ENCODE results near the gene ALG12.

ALG12 gene

DNA sequence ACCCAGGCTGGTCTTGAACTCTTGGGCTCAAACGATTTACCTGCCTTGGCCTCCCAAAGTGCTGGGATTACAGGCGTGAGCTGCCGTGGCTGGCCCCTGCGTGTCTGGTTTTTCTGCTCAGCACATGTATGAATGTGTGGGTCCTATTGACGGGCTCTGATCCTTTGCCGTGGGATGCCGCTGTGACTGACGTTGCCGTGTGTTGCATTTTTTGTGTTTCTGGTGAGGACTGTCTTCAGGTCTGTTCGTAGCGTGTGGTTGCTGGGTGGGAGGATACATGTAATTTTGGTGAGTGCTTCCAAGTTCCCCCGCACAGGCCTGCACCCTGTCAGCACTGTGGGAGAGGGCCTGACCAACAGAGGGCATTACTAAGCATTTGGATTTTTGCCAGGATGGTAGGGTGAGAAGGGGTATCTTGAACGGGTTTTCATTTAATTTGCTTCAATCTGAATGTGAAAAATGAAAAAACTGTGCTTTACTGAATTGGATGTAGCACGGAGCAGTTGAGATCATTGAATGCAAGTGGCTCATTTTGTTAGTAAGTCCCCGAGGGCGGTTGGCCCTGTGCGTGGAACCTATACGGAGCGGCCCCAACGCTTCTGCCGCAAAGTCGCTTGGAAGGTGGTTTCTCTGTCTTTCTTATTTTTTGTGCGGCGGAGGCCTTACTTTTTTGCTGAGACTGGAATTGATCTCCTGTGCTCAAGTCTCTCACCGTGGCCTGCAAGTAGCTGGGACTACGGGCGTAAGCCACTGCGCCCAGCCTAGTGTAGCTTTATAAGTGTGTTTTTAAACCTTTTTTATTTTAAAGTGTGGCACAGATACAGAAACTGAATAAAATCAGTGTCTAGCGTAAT lies 56.4 kb downstream of the ALG12 start:
- H2AFZ ChIP-seq (ENCODE audit: low read depth) = no peak overlapping the region
- peaks cover 69% of the 10 kb centered on the region for H3K79me2 ChIP-seq (ENCODE audit: insufficient read depth, low read depth)
- H3K27ac ChIP-seq = no peak overlapping the region
- TF ChIP-seq, protein P1, sequence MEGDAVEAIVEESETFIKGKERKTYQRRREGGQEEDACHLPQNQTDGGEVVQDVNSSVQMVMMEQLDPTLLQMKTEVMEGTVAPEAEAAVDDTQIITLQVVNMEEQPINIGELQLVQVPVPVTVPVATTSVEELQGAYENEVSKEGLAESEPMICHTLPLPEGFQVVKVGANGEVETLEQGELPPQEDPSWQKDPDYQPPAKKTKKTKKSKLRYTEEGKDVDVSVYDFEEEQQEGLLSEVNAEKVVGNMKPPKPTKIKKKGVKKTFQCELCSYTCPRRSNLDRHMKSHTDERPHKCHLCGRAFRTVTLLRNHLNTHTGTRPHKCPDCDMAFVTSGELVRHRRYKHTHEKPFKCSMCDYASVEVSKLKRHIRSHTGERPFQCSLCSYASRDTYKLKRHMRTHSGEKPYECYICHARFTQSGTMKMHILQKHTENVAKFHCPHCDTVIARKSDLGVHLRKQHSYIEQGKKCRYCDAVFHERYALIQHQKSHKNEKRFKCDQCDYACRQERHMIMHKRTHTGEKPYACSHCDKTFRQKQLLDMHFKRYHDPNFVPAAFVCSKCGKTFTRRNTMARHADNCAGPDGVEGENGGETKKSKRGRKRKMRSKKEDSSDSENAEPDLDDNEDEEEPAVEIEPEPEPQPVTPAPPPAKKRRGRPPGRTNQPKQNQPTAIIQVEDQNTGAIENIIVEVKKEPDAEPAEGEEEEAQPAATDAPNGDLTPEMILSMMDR (conservative IDR thresholded peaks at IDR 0.05; ENCODE audit: low read depth, low read length) = no peak
- H4K20me1 ChIP-seq (ENCODE audit: insufficient read depth) = no peaks in the 10 kb centered on the region
- no peak overlapping the region for H3K9ac ChIP-seq
- peaks cover 6% of the 10 kb centered on the region for H3K4me1 ChIP-seq (ENCODE audit: low read depth, poor library complexity, severe bottlenecking)
- no peak overlapping the region for H3K4me2 ChIP-seq
- H3K4me3 ChIP-seq (IDR thresholded peaks at IDR 0.05; ENCODE audit: insufficient read depth, low read depth, low read length) = no peak overlapping the region
- no peaks in the 10 kb centered on the region for H3K27me3 ChIP-seq (ENCODE audit: insufficient read depth, low read depth)
- H3K36me3 ChIP-seq (ENCODE audit: insufficient read depth) = no peaks in the 10 kb centered on the region

DNA sequence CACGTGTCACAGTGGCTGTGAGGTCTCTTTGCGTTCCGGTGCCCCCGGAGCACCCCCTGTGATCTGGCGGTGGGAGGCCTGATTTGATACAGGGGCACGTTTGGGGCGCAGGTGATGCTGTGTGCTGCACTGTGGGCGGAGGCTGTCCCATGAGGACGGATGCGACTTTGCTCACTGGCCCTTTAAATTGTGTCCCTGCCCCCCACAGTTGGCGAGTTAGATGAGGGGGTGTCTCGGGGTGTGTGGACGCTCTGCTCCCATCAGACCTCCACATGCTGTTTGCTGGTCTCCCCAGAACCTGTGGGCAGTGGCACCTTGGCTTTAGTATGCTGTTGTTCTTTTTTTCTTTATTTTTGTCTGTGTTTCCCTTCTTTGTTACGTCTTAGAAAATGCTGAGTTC lies 59.4 kb downstream of the ALG12 start:
- TF ChIP-seq, protein P1 (conservative IDR thresholded peaks at IDR 0.05; ENCODE audit: low read depth, low read length) = no peak
- Histone ChIP-seq H3K27me3 (ENCODE audit: insufficient read depth, low read depth) (no peaks in the 10 kb centered on the region), H4K20me1 (ENCODE audit: insufficient read depth) (no peaks in the 10 kb centered on the region), H3K36me3 (ENCODE audit: insufficient read depth) (no peaks in the 10 kb centered on the region), H3K79me2 (ENCODE audit: insufficient read depth, low read depth) (peaks cover 67% of the 10 kb centered on the region), H2AFZ (ENCODE audit: low read depth) (no peak overlapping the region), H3K4me2 (no peak overlapping the region), H3K4me3 (IDR thresholded peaks at IDR 0.05; ENCODE audit: insufficient read depth, low read depth, low read length) (no peak overlapping the region), H3K27ac (no peak overlapping the region), H3K4me1 (ENCODE audit: low read depth, poor library complexity, severe bottlenecking) (peaks cover 13% of the 10 kb centered on the region), H3K9ac (no peak overlapping the region)

DNA sequence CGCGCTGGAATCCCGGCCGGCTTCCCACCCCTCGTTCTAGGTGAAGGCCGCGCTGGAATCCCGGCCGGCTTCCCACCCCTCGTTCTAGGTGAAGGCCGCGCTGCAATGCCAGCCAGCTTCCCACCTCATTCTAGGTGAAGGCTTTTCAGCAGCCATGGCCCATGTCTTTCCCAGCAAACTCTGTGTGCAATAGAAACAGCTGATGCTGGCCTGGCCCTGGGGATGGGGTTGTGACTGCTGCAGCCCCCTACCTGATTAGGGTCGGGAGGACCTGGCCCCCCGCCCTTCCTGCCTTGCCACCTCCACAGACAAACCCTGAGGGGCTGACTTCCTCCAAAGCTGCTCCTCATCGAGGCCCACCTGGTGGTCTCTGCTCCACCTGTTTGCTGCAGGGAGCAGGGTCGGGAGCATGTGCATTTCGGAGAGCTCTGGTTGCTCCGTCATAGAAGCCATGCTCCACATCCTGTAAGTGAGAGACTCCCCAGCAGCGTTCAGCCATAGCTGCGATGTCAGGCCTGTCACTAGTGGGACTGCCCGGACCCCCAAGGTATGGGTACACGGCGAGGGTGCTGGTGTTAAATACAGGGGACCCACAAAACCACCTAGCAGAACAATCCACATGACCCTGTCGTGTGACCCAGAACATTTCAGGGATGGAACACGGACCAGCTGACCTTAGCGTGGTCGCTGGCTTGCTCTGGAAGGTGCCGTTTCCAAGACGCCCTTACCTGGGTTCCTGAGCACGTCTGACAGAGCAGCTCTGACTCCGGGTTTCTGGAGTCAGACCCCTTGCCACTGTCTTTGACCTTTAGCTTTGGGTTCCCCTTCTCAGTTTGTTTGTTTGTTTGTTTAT lies 61.2 kb downstream of the ALG12 start:
- peaks cover 13% of the 10 kb centered on the region for H3K4me1 ChIP-seq (ENCODE audit: low read depth, poor library complexity, severe bottlenecking)
- H3K79me2 ChIP-seq (ENCODE audit: insufficient read depth, low read depth) = peaks cover 50% of the 10 kb centered on the region
- no peak overlapping the region for H3K9ac ChIP-seq
- no peak overlapping the region for H3K4me2 ChIP-seq
- H3K27ac ChIP-seq = no peak overlapping the region
- no peaks in the 10 kb centered on the region for H4K20me1 ChIP-seq (ENCODE audit: insufficient read depth)
- TF ChIP-seq, protein P1 (conservative IDR thresholded peaks at IDR 0.05; ENCODE audit: low read depth, low read length) = no peak
- no peak overlapping the region for H3K4me3 ChIP-seq (IDR thresholded peaks at IDR 0.05; ENCODE audit: insufficient read depth, low read depth, low read length)
- no peak overlapping the region for H2AFZ ChIP-seq (ENCODE audit: low read depth)
- H3K27me3 ChIP-seq (ENCODE audit: insufficient read depth, low read depth) = no peaks in the 10 kb centered on the region
- H3K36me3 ChIP-seq (ENCODE audit: insufficient read depth) = no peaks in the 10 kb centered on the region

DNA sequence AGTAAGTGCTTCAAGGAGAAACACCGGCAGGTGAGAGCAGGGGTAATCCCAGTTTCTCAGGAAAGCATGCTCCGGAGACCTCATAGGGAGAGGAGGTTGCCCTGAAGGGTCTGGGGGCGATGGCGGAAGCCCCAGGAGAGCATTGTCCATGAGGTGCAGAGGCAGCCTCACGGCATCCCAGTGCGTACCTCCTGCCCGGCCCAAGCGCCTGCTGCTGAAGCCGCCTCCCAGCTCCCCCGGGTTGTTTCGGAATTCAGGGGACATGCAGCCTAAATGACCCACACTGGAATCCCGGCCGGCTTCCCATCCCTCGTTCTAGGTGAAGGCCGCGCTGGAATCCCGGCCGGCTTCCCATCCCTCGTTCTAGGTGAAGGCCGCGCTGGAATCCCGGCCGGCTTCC lies 61.9 kb downstream of the ALG12 start:
- Histone ChIP-seq H3K79me2 (ENCODE audit: insufficient read depth, low read depth) (peaks cover 44% of the 10 kb centered on the region), H3K4me2 (no peak overlapping the region), H3K27ac (no peak overlapping the region), H3K9ac (no peak overlapping the region), H3K36me3 (ENCODE audit: insufficient read depth) (no peaks in the 10 kb centered on the region), H3K4me1 (ENCODE audit: low read depth, poor library complexity, severe bottlenecking) (peaks cover 13% of the 10 kb centered on the region), H4K20me1 (ENCODE audit: insufficient read depth) (no peaks in the 10 kb centered on the region), H3K27me3 (ENCODE audit: insufficient read depth, low read depth) (no peaks in the 10 kb centered on the region), H3K4me3 (IDR thresholded peaks at IDR 0.05; ENCODE audit: insufficient read depth, low read depth, low read length) (no peak overlapping the region), H2AFZ (ENCODE audit: low read depth) (no peak overlapping the region)
- TF ChIP-seq, protein P1 (conservative IDR thresholded peaks at IDR 0.05; ENCODE audit: low read depth, low read length) = no peak
